CD4-positive, alpha-beta T cell treated with Interleukin-12 subunit alpha and Interleukin-12 subunit beta, for 1 hour (primary cell): Measurements from ENCODE around the gene PAQR4.

Experiments used
- DNase-seq: peaks from one replicate; pipeline ENCODE4 v3.0.0-alpha.2; 2020

The PAQR4 gene

GRCh38 chr16:2981177-2981898 is 12.2 kb downstream of the PAQR4 start:
- no peak for DNase-seq

- no peak for DNase-seq
Measured at GRCh38 chr16:2981899-2982250, 12.7 kb downstream of the PAQR4 start.

- no peak for DNase-seq
Measured at GRCh38 chr16:2982402-2982801, 13.3 kb downstream of the PAQR4 start.

- DNase-seq = peak; percentile 73
Measured at GRCh38 chr16:2983706-2984136, 14.6 kb downstream of the PAQR4 start.

GRCh38 chr16:2985462-2985861 is 16.3 kb downstream of the PAQR4 start:
- DNase-seq = no peak

GRCh38 chr16:2985893-2986355 is 16.8 kb downstream of the PAQR4 start:
- no peak for DNase-seq

- no peak for DNase-seq
Measured at GRCh38 chr16:2986623-2987188, 17.6 kb downstream of the PAQR4 start.

GRCh38 chr16:2987286-2987685 is 18.1 kb downstream of the PAQR4 start:
- no peak for DNase-seq

- DNase-seq = no peak
Measured at GRCh38 chr16:2987833-2988232, 18.7 kb downstream of the PAQR4 start.

- DNase-seq = no peak
Measured at GRCh38 chr16:2988590-2989099, 19.5 kb downstream of the PAQR4 start.

GRCh38 chr16:2990891-2991290 is 21.7 kb downstream of the PAQR4 start:
- DNase-seq = no peak

- DNase-seq = no peak
Measured at GRCh38 chr16:2991566-2992261, 22.6 kb downstream of the PAQR4 start.

GRCh38 chr16:2992383-2993081 is 23.4 kb downstream of the PAQR4 start:
- no peak for DNase-seq

GRCh38 chr16:2996298-2996697 is 27.1 kb downstream of the PAQR4 start:
- no peak for DNase-seq

- DNase-seq = no peak
Measured at GRCh38 chr16:2999929-3000328, 30.8 kb downstream of the PAQR4 start.

GRCh38 chr16:3000540-3000939 is 31.4 kb downstream of the PAQR4 start:
- DNase-seq = no peak

GRCh38 chr16:3001316-3001715 is 32.2 kb downstream of the PAQR4 start:
- DNase-seq = no peak

- DNase-seq = peak; percentile 99
Measured at GRCh38 chr16:3003582-3004270, 34.6 kb downstream of the PAQR4 start.

- DNase-seq = no peak
Measured at GRCh38 chr16:3004319-3004718, 35.2 kb downstream of the PAQR4 start.

GRCh38 chr16:3004781-3005284 is 35.7 kb downstream of the PAQR4 start:
- DNase-seq = no peak

GRCh38 chr16:3007059-3007956 is 38.2 kb downstream of the PAQR4 start:
- no peak for DNase-seq
